ENCODE data around the gene FRMD6. TPM values are rescaled to one million over a fixed set of nuclear protein-coding genes. Genes with fewer than 3 reads are reported as not detected.
"Not testable (repeated sequence)": the region's sequence is repeated elsewhere in the genome, so short reads cannot be mapped to it uniquely, and the experiment has no call there.

Gene FRMD6
- total RNA-seq, 2 donors from 2014 or later = 2.7 to 9.5 TPM

GRCh38 chr14:51735851-51736250 lies 84.1 kb downstream of the FRMD6 start:
- H3K4me1 ChIP-seq = no peaks in the 10 kb centered on the region
- H3K9me3 ChIP-seq = no peaks in the 10 kb centered on the region
- H3K4me3 ChIP-seq = no peak overlapping the region
- intact Hi-C loops (cut with DNase I) = no loop called here
- DNase-seq = no peak
- no peak for TF ChIP-seq CTCF (IDR thresholded peaks at IDR 0.05)
- H3K27me3 ChIP-seq = no peaks in the 10 kb centered on the region
- no peak overlapping the region for H3K9ac ChIP-seq (ENCODE audit: low read depth in 2 of 2, low read length in 2 of 2)
- H3K36me3 ChIP-seq = no peaks in the 10 kb centered on the region
- no peak overlapping the region for H3K27ac ChIP-seq

GRCh38 chr14:51738754-51739153 lies 87.0 kb downstream of the FRMD6 start:
- no peak overlapping the region for H3K9ac ChIP-seq (ENCODE audit: low read depth in 2 of 2, low read length in 2 of 2)
- no peaks in the 10 kb centered on the region for H3K4me1 ChIP-seq
- no peak for TF ChIP-seq CTCF (IDR thresholded peaks at IDR 0.05)
- H3K36me3 ChIP-seq = no peaks in the 10 kb centered on the region
- no peak overlapping the region for H3K27ac ChIP-seq
- intact Hi-C loops (cut with DNase I) = no loop called here
- no peak for DNase-seq
- no peak overlapping the region for H3K4me3 ChIP-seq
- H3K9me3 ChIP-seq = no peaks in the 10 kb centered on the region
- no peaks in the 10 kb centered on the region for H3K27me3 ChIP-seq

DNA sequence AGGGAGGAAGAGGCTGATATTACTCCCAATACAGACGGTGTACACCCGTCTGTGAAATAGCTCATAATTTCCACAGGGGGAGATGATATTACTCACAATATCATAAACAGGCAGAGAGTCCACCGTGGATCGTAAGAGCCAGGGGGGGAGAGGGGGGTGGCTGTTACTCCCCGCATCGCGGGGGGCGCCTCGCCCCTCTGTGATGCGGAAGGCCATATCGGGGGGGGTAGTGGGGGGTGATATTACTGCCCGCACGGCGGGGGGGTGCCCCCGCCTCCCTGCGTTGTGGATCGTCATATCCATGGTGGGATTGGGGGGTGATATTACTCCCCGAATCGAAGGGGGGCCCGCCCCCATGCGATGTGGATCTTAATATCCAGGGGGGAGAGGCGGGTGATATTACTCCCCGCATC lies 91.9 kb downstream of the FRMD6 start:
- no peaks in the 10 kb centered on the region for H3K4me1 ChIP-seq
- intact Hi-C loops (cut with DNase I) = no loop called here
- H3K9me3 ChIP-seq = no peaks in the 10 kb centered on the region
- H3K4me3 ChIP-seq = no peak overlapping the region
- no peak overlapping the region for H3K27ac ChIP-seq
- TF ChIP-seq CTCF (IDR thresholded peaks at IDR 0.05) = no peak
- no peaks in the 10 kb centered on the region for H3K36me3 ChIP-seq
- DNase-seq = no peak
- no peak overlapping the region for H3K9ac ChIP-seq (ENCODE audit: low read depth in 2 of 2, low read length in 2 of 2)
- H3K27me3 ChIP-seq = no peaks in the 10 kb centered on the region

GRCh38 chr14:51744372-51745130 lies 92.8 kb downstream of the FRMD6 start:
- Histone ChIP-seq H3K36me3 (no peaks in the 10 kb centered on the region), H3K9ac (ENCODE audit: low read depth in 2 of 2, low read length in 2 of 2) (no peak overlapping the region), H3K4me3 (no peak overlapping the region), H3K27me3 (no peaks in the 10 kb centered on the region), H3K9me3 (no peaks in the 10 kb centered on the region), H3K4me1 (no peaks in the 10 kb centered on the region), H3K27ac (no peak overlapping the region)
- intact Hi-C loops (cut with DNase I) = no loop called here
- no peak for TF ChIP-seq CTCF (IDR thresholded peaks at IDR 0.05)
- no peak for DNase-seq

DNA sequence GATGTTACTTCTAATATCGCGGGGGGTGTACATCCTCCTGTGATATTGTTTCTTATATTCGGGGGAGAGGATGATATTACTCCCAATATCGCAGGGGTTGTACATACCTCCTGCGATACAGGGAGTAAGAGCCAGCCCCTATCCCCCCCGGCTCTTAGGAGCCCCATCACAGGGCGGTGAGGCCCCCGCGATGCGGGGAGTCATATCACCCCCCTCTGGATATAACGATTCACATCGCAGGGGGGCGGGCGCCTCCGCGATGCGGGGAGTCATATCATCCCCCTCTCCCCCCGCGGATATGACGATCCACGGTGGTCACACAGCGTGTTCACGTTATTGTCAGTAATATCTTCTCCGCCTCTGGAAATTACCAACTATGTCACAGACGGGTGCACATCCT lies 95.1 kb downstream of the FRMD6 start:
- H3K27me3 ChIP-seq; H3K4me1 ChIP-seq; DNase-seq; H3K27ac ChIP-seq; H3K4me3 ChIP-seq; intact Hi-C loops (cut with DNase I); H3K36me3 ChIP-seq; H3K9ac ChIP-seq (ENCODE audit: low read depth in 2 of 2, low read length in 2 of 2); H3K9me3 ChIP-seq: not testable (repeated sequence)

GRCh38 chr14:51750542-51750941 lies 98.8 kb downstream of the FRMD6 start:
- Histone ChIP-seq H3K9ac (ENCODE audit: low read depth in 2 of 2, low read length in 2 of 2) (no peak overlapping the region), H3K4me3 (no peak overlapping the region), H3K9me3 (no peaks in the 10 kb centered on the region), H3K27ac (no peak overlapping the region), H3K4me1 (no peaks in the 10 kb centered on the region), H3K36me3 (no peaks in the 10 kb centered on the region), H3K27me3 (no peaks in the 10 kb centered on the region)
- no peak for DNase-seq
- TF ChIP-seq CTCF (IDR thresholded peaks at IDR 0.05) = no peak
- intact Hi-C loops (cut with DNase I) = no loop called here

GRCh38 chr14:51751611-51752345 lies 100.1 kb downstream of the FRMD6 start:
- H3K36me3 ChIP-seq; H3K9ac ChIP-seq (ENCODE audit: low read depth in 2 of 2, low read length in 2 of 2); H3K9me3 ChIP-seq; H3K27ac ChIP-seq; intact Hi-C loops (cut with DNase I); DNase-seq; H3K27me3 ChIP-seq; H3K4me1 ChIP-seq; H3K4me3 ChIP-seq: not testable (repeated sequence)

- H3K27ac ChIP-seq; H3K4me3 ChIP-seq; H3K9ac ChIP-seq (ENCODE audit: low read depth in 2 of 2, low read length in 2 of 2); H3K27me3 ChIP-seq; H3K9me3 ChIP-seq; intact Hi-C loops (cut with DNase I); H3K36me3 ChIP-seq; H3K4me1 ChIP-seq; DNase-seq: not testable (repeated sequence)
Measured at GRCh38 chr14:51757756-51758155, 106.0 kb downstream of the FRMD6 start.
